Activated CD4-positive, CD25-positive, alpha-beta regulatory T cell (primary cell): ENCODE data around the gene DARS1.
"Not testable (repeated sequence)": the region's sequence is repeated elsewhere in the genome, so short reads cannot be mapped to it uniquely, and the experiment has no call there.

Source experiments
- DNase-seq, 4 experiments: peaks; one replicate each; lab custom pipeline; 2025; lab: John Stamatoyannopoulos, UW

DARS1 gene

GRCh38 chr2:135945526-135945925 lies 39.9 kb downstream of the DARS1 start:
- no peak for DNase-seq

- no peak for DNase-seq
Measured at GRCh38 chr2:135944625-135945024, 40.8 kb downstream of the DARS1 start.

- DNase-seq: no peak
Measured at GRCh38 chr2:135942936-135943688, 42.3 kb downstream of the DARS1 start.

- no peak for DNase-seq
Measured at GRCh38 chr2:135936524-135936923, 48.9 kb downstream of the DARS1 start.

GRCh38 chr2:135935914-135936313 lies 49.5 kb downstream of the DARS1 start:
- no peak for DNase-seq

GRCh38 chr2:135931776-135932443 lies 53.5 kb downstream of the DARS1 start:
- no peak for DNase-seq

- no peak for DNase-seq
Measured at GRCh38 chr2:135926605-135927004, 58.8 kb downstream of the DARS1 start.

- DNase-seq: no peak
Measured at GRCh38 chr2:135925571-135925970, 59.9 kb downstream of the DARS1 start.

GRCh38 chr2:135916207-135916606 lies 69.2 kb downstream of the DARS1 start:
- peak in 1 of 4 experiments; percentile 1 for DNase-seq

GRCh38 chr2:135914485-135914884 lies 70.9 kb downstream of the DARS1 start:
- DNase-seq: no peak

- DNase-seq: peak in 3 of 4 experiments; percentile 19 to 22 (median 19)
Measured at GRCh38 chr2:135913727-135914365, 71.6 kb downstream of the DARS1 start.

- DNase-seq: no peak
Measured at GRCh38 chr2:135909976-135910375, 75.5 kb downstream of the DARS1 start.

GRCh38 chr2:135905679-135906078 lies 79.7 kb downstream of the DARS1 start:
- no peak for DNase-seq

GRCh38 chr2:135904341-135904989 lies 81.0 kb downstream of the DARS1 start:
- no peak for DNase-seq

GRCh38 chr2:135903650-135904049 lies 81.8 kb downstream of the DARS1 start:
- DNase-seq: no peak

GRCh38 chr2:135899567-135899966 lies 85.9 kb downstream of the DARS1 start:
- DNase-seq: no peak

- DNase-seq: no peak
Measured at GRCh38 chr2:135898234-135898786, 87.1 kb downstream of the DARS1 start.

- DNase-seq: no peak
Measured at GRCh38 chr2:135894930-135895329, 90.5 kb downstream of the DARS1 start.

- no peak for DNase-seq
Measured at GRCh38 chr2:135893374-135893794, 92.0 kb downstream of the DARS1 start.

GRCh38 chr2:135890835-135891234 lies 94.6 kb downstream of the DARS1 start:
- no peak for DNase-seq

- DNase-seq: no peak
Measured at GRCh38 chr2:135890149-135890548, 95.3 kb downstream of the DARS1 start.

- not testable (repeated sequence) for DNase-seq
Measured at GRCh38 chr2:135888587-135888986, 96.8 kb downstream of the DARS1 start.
